GM23338 (cell line): Measurements from ENCODE around the gene CDH19. TPM values are rescaled to one million over a fixed set of nuclear protein-coding genes. Genes with fewer than 3 reads are reported as not detected.

ENCODE experiments used
- ATAC-seq: fragments of 200-7000 bp; cut with Tn5 transposase; 3 replicates; pipeline ENCODE4 v1.9.1; 2020
- DNase-seq: peaks from one replicate; pipeline ENCODE4 v3.0.0-alpha.2; 2015; ENCODE audit warnings: low spot score
- H2AFZ ChIP-seq: fragments of 200-600 bp; sonication (generic); 2 replicates; pipeline ENCODE4 v1.8.0; 2016; ENCODE audit warnings: antibody characterized with exemption, mild to moderate bottlenecking, moderate library complexity
- H3F3A ChIP-seq: fragments of 200-600 bp; sonication (generic); replicated peaks from 2 replicates; pipeline ENCODE4 v1.8.0; 2017; ENCODE audit warnings: antibody characterized with exemption, mixed run types, low read depth
- H3K27ac ChIP-seq: fragments of 200-600 bp; sonication (generic); 2 replicates; pipeline ENCODE4 v1.6.1; 2016; ENCODE audit warnings: low read depth
- H3K27me3 ChIP-seq: fragments of 200-600 bp; sonication (generic); 2 replicates; pipeline ENCODE4 v1.8.0; 2016; ENCODE audit warnings: mild to moderate bottlenecking, mixed run types, moderate library complexity; ENCODE audit not compliant: insufficient read depth
- H3K36me3 ChIP-seq: fragments of 200-600 bp; sonication (generic); 2 replicates; pipeline ENCODE4 v1.8.0; 2016; ENCODE audit warnings: mild to moderate bottlenecking; ENCODE audit not compliant: insufficient read depth
- H3K4me1 ChIP-seq: fragments of 200-600 bp; sonication (generic); 2 replicates; pipeline ENCODE4 v1.8.0; 2016; ENCODE audit warnings: mild to moderate bottlenecking, moderate library complexity; ENCODE audit not compliant: insufficient read depth
- H3K4me2 ChIP-seq: fragments of 200-600 bp; sonication (generic); 2 replicates; pipeline ENCODE4 v1.7.1; 2017; ENCODE audit warnings: mixed run types
- H3K4me3 ChIP-seq: fragments of 200-600 bp; sonication (generic); 2 replicates; pipeline ENCODE4 v1.6.1; 2016; ENCODE audit warnings: mixed run types
- H3K79me2 ChIP-seq: fragments of 200-600 bp; sonication (generic); replicated peaks from 2 replicates; pipeline ENCODE4 v1.8.0; 2017; ENCODE audit warnings: mild to moderate bottlenecking; ENCODE audit not compliant: insufficient read depth
- H3K9me2 ChIP-seq: fragments of 200-600 bp; sonication (generic); 2 replicates; pipeline ENCODE4 v1.8.0; 2017; ENCODE audit not compliant: insufficient read depth
- H4K20me1 ChIP-seq: fragments of 200-600 bp; sonication (generic); replicated peaks from 2 replicates; pipeline ENCODE4 v1.8.0; 2017; ENCODE audit warnings: mild to moderate bottlenecking; ENCODE audit not compliant: insufficient read depth
- H3K27ac Mint-ChIP-seq: 2 replicates; pipeline ENCODE4 v1.8.0; 2020; ENCODE audit warnings: inconsistent platforms, mild to moderate bottlenecking, moderate library complexity, mixed read lengths
- H3K27me3 Mint-ChIP-seq: 3 replicates; pipeline ENCODE4 v1.8.0; 2022; ENCODE audit warnings: low read depth, mild to moderate bottlenecking, moderate library complexity, mixed read lengths, inconsistent platforms; ENCODE audit not compliant: insufficient read depth, poor library complexity
- H3K36me3 Mint-ChIP-seq: 3 replicates; pipeline ENCODE4 v1.8.0; 2021; ENCODE audit warnings: low read depth, mild to moderate bottlenecking, inconsistent platforms, moderate library complexity, mixed read lengths
- H3K4me1 Mint-ChIP-seq: 3 replicates; pipeline ENCODE4 v1.8.0; 2020; ENCODE audit warnings: mild to moderate bottlenecking, inconsistent platforms, mixed read lengths
- H3K4me3 Mint-ChIP-seq: 3 replicates; pipeline ENCODE4 v1.8.0; 2021; ENCODE audit warnings: moderate library complexity, mild to moderate bottlenecking, inconsistent platforms, mixed read lengths
- H3K9me3 Mint-ChIP-seq: 3 replicates; pipeline ENCODE4 v1.8.0; 2020; ENCODE audit warnings: moderate library complexity, mild to moderate bottlenecking, inconsistent platforms, mixed read lengths
- CREB1 ChIP-seq: fragments of 250-450 bp; sonication (Bioruptor Pico); IDR thresholded peaks from 2 replicates; pipeline ENCODE4 v1.5.0; 2020; ENCODE audit warnings: low read depth, mild to moderate bottlenecking, moderate library complexity
- EZH2 ChIP-seq: fragments of 200-600 bp; sonication (generic); IDR thresholded peaks from one replicate; pipeline ENCODE4 v1.8.0; 2017; ENCODE audit warnings: antibody characterized with exemption, mild to moderate bottlenecking, low read depth; ENCODE audit not compliant: unreplicated experiment
- EZH2phosphoT487 ChIP-seq: fragments of 200-600 bp; sonication (generic); IDR thresholded peaks from one replicate; pipeline ENCODE4 v1.8.1; 2018; ENCODE audit warnings: antibody characterized with exemption; ENCODE audit not compliant: unreplicated experiment
- JUNB ChIP-seq: IDR thresholded peaks from one replicate; pipeline ENCODE4 v1.6.1; 2016; ENCODE audit warnings: antibody characterized with exemption; ENCODE audit not compliant: unreplicated experiment
- NANOG ChIP-seq: IDR thresholded peaks from 2 replicates; pipeline ENCODE4 v1.6.1; 2016; ENCODE audit warnings: antibody characterized with exemption, borderline replicate concordance
- POLR2AphosphoS5 ChIP-seq: IDR thresholded peaks from 2 replicates; pipeline ENCODE4 v1.6.1; 2016; ENCODE audit warnings: antibody characterized with exemption, low read depth
- REST ChIP-seq: IDR thresholded peaks from one replicate; pipeline ENCODE4 v1.6.1; 2018; ENCODE audit warnings: antibody characterized with exemption; ENCODE audit not compliant: unreplicated experiment
- STAT1 ChIP-seq: IDR thresholded peaks from one replicate; pipeline ENCODE4 v1.6.1; 2016; ENCODE audit warnings: antibody characterized with exemption; ENCODE audit not compliant: unreplicated experiment
- ZNF114 ChIP-seq: fragments of 250-450 bp; sonication (Bioruptor Pico); IDR thresholded peaks from 2 replicates; pipeline ENCODE4 v1.5.0; 2020; ENCODE audit warnings: mild to moderate bottlenecking, moderate library complexity
- ZNF331 ChIP-seq: fragments of 250-450 bp; sonication (Bioruptor Pico); IDR thresholded peaks from 2 replicates; pipeline ENCODE4 v1.5.0; 2020; ENCODE audit warnings: low read depth, mild to moderate bottlenecking, moderate library complexity
- ZNF462 ChIP-seq: fragments of 250-450 bp; sonication (Bioruptor Pico); IDR thresholded peaks from 2 replicates; pipeline ENCODE4 v1.5.0; 2020; ENCODE audit warnings: mild to moderate bottlenecking, moderate library complexity
- polyA plus RNA-seq: library from polyadenylated mRNA; unstranded; fragments of >200 nt; fragmentation: Nextera tagmentation; extraction: Ambion mirVana; gene quantifications from 2 replicates; pipeline ENCODE4 v1.2.1, GENCODE V29; 2016
- total RNA-seq: library from RNA; depleted of rRNA; stranded (reverse); fragments of >200 nt; shearing (Covaris generic); gene quantifications from 2 replicates; pipeline ENCODE4 v1.2.3, GENCODE V29; 2014
- TF ChIP-seq, protein P1 (sequence below): IDR thresholded peaks from 2 replicates; pipeline ENCODE4 v1.6.1; 2016; ENCODE audit warnings: antibody characterized with exemption
- TF ChIP-seq, protein P2 (sequence below), 2 experiments: fragments of 200-600 bp in 1 of 2; sonication (generic) in 1 of 2; conservative IDR thresholded peaks; 2 replicates each; pipeline versions ENCODE4 v1.5.1 to v1.6.1; 2016 to 2017; ENCODE audit warnings: antibody characterized with exemption in 2 of 2, low read depth in 2 of 2, mild to moderate bottlenecking in 2 of 2, moderate library complexity in 1 of 2

CDH19 gene
- total and polyA plus RNA-seq, 2 experiments from 2014 or later, result 0.03 TPM

GRCh38 chr18:66523219-66523991, 80.5 kb downstream of the CDH19 start:
- H3K27me3 Mint-ChIP-seq, result no peaks in the 10 kb centered on the region
- H3K4me3 ChIP-seq, result no peak overlapping the region
- TF ChIP-seq CREB1 (CRISPR knock-in tag) (no peak), JUNB (no peak), ZNF331 (CRISPR knock-in tag) (no peak), NANOG (no peak), EZH2phosphoT487 (no peak), EZH2 (no peak), STAT1 (no peak), ZNF462 (CRISPR knock-in tag) (no peak), ZNF114 (CRISPR knock-in tag) (no peak), POLR2AphosphoS5 (no peak), REST (no peak)
- TF ChIP-seq, protein P1, sequence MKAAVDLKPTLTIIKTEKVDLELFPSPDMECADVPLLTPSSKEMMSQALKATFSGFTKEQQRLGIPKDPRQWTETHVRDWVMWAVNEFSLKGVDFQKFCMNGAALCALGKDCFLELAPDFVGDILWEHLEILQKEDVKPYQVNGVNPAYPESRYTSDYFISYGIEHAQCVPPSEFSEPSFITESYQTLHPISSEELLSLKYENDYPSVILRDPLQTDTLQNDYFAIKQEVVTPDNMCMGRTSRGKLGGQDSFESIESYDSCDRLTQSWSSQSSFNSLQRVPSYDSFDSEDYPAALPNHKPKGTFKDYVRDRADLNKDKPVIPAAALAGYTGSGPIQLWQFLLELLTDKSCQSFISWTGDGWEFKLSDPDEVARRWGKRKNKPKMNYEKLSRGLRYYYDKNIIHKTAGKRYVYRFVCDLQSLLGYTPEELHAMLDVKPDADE, result no peak
- TF ChIP-seq, protein P2, sequence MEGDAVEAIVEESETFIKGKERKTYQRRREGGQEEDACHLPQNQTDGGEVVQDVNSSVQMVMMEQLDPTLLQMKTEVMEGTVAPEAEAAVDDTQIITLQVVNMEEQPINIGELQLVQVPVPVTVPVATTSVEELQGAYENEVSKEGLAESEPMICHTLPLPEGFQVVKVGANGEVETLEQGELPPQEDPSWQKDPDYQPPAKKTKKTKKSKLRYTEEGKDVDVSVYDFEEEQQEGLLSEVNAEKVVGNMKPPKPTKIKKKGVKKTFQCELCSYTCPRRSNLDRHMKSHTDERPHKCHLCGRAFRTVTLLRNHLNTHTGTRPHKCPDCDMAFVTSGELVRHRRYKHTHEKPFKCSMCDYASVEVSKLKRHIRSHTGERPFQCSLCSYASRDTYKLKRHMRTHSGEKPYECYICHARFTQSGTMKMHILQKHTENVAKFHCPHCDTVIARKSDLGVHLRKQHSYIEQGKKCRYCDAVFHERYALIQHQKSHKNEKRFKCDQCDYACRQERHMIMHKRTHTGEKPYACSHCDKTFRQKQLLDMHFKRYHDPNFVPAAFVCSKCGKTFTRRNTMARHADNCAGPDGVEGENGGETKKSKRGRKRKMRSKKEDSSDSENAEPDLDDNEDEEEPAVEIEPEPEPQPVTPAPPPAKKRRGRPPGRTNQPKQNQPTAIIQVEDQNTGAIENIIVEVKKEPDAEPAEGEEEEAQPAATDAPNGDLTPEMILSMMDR (conservative IDR thresholded peaks at IDR 0.05; ENCODE audit: low read depth in 2 of 2), result no peak; a peak in 1 of 4 replicates
- H3K9me3 Mint-ChIP-seq, result no peaks in the 10 kb centered on the region
- no peak overlapping the region for H3K4me3 Mint-ChIP-seq
- H3K27me3 ChIP-seq, result no peaks in the 10 kb centered on the region
- no peak overlapping the region for H3K4me2 ChIP-seq
- no peaks in the 10 kb centered on the region for H3K9me2 ChIP-seq
- H3K27ac Mint-ChIP-seq, result no peak overlapping the region
- no peaks in the 10 kb centered on the region for H4K20me1 ChIP-seq
- H3K27ac ChIP-seq, result no peak overlapping the region
- H3F3A ChIP-seq, result no peaks in the 10 kb centered on the region
- no peaks in the 10 kb centered on the region for H3K36me3 Mint-ChIP-seq
- DNase-seq, result no peak
- H3K79me2 ChIP-seq, result no peaks in the 10 kb centered on the region
- no peaks in the 10 kb centered on the region for H3K36me3 ChIP-seq
- H2AFZ ChIP-seq, result 0 out of 2 replicates have a peak overlapping the region, but pooled peaks have one; percentile 45
- no peaks in the 10 kb centered on the region for H3K4me1 Mint-ChIP-seq
- no peak for ATAC-seq
- no peaks in the 10 kb centered on the region for H3K4me1 ChIP-seq
